OCI-LY1 (cell line): Measurements from ENCODE around the gene FAM217B.

Experiments
- H2AFZ ChIP-seq: fragments of 200-600 bp; sonication (generic), shearing (Covaris generic); 2 replicates; pipeline ENCODE4 v1.6.0; 2014; ENCODE audit warnings: antibody characterized with exemption, mild to moderate bottlenecking, low read length
- H3F3A ChIP-seq: fragments of 200-600 bp; sonication (generic), shearing (Covaris generic); 2 replicates; pipeline ENCODE4 v1.6.0; 2014; ENCODE audit warnings: mild to moderate bottlenecking, antibody characterized with exemption, low read length, moderate library complexity; ENCODE audit not compliant: insufficient read depth
- H3K27ac ChIP-seq: fragments of 200-600 bp; sonication (generic); 2 replicates; pipeline ENCODE4 v1.5.1; 2014; ENCODE audit warnings: low read length, mixed run types, mild to moderate bottlenecking, low read depth; ENCODE audit not compliant: poor library complexity, severe bottlenecking
- H3K27me3 ChIP-seq: fragments of 200-600 bp; sonication (generic); 2 replicates; pipeline ENCODE4 v1.6.0; 2014; ENCODE audit warnings: antibody characterized with exemption, mild to moderate bottlenecking, low read length, moderate library complexity; ENCODE audit not compliant: insufficient read depth
- H3K36me3 ChIP-seq: fragments of 200-600 bp; sonication (generic); 2 replicates; pipeline ENCODE4 v1.6.1; 2014; ENCODE audit warnings: mild to moderate bottlenecking, antibody characterized with exemption, low read length, moderate library complexity, mixed read lengths; ENCODE audit not compliant: insufficient read depth
- H3K4me1 ChIP-seq: fragments of 200-600 bp; sonication (generic); 2 replicates; pipeline ENCODE4 v1.5.1; 2014; ENCODE audit warnings: mild to moderate bottlenecking, low read length, moderate library complexity; ENCODE audit not compliant: insufficient read depth, severe bottlenecking
- H3K4me2 ChIP-seq: fragments of 200-600 bp; sonication (generic), shearing (Covaris generic); 2 replicates; pipeline ENCODE4 v1.6.1; 2014; ENCODE audit warnings: low read length
- H3K4me3 ChIP-seq: fragments of 200-600 bp; sonication (generic); 2 replicates; pipeline ENCODE4 v1.5.1; 2014; ENCODE audit warnings: low read length, low read depth, mild to moderate bottlenecking, mixed read lengths; ENCODE audit not compliant: poor library complexity, severe bottlenecking
- H3K79me2 ChIP-seq: fragments of 200-600 bp; shearing (Covaris generic); 2 replicates; pipeline ENCODE4 v1.6.1; 2016; ENCODE audit warnings: mixed run types, low read length, mixed read lengths; ENCODE audit not compliant: insufficient read depth
- H3K9ac ChIP-seq: fragments of 200-600 bp; sonication (generic), shearing (Covaris generic); 2 replicates; pipeline ENCODE4 v1.6.1; 2014; ENCODE audit warnings: mild to moderate bottlenecking, low read length, mixed read lengths
- H3K9me2 ChIP-seq: fragments of 200-600 bp; sonication (generic), shearing (Covaris generic); 2 replicates; pipeline ENCODE4 v1.6.1; 2014; ENCODE audit warnings: low read depth, mild to moderate bottlenecking, low read length, mixed read lengths
- H3K9me3 ChIP-seq: fragments of 200-600 bp; shearing (Covaris generic); 2 replicates; pipeline ENCODE4 v1.6.1; 2014; ENCODE audit warnings: low read length, mixed read lengths
- H4K20me1 ChIP-seq: fragments of 200-600 bp; sonication (generic), shearing (Covaris generic); 2 replicates; pipeline ENCODE4 v1.6.0; 2016; ENCODE audit warnings: mild to moderate bottlenecking, low read length; ENCODE audit not compliant: insufficient read depth
- CTCF ChIP-seq: fragments of 200-600 bp; sonication (generic), shearing (Covaris generic); IDR thresholded peaks from 2 replicates; pipeline ENCODE4 v1.5.1; 2017; ENCODE audit warnings: mild to moderate bottlenecking, antibody characterized with exemption, low read length, moderate library complexity, mixed read lengths
- EZH2 ChIP-seq: fragments of 200-600 bp; sonication (generic), shearing (Covaris generic); IDR thresholded peaks from 2 replicates; pipeline ENCODE4 v1.8.0; 2017; ENCODE audit warnings: borderline replicate concordance, mixed run types, mild to moderate bottlenecking, antibody characterized with exemption, low read length, moderate library complexity, mixed read lengths

Gene FAM217B

GRCh38 chr20:59911041-59911440 is 29.1 kb upstream of the FAM217B start:
- no peaks in the 10 kb centered on the region for H3K27me3 ChIP-seq
- no peaks in the 10 kb centered on the region for H3K9me2 ChIP-seq

DNA sequence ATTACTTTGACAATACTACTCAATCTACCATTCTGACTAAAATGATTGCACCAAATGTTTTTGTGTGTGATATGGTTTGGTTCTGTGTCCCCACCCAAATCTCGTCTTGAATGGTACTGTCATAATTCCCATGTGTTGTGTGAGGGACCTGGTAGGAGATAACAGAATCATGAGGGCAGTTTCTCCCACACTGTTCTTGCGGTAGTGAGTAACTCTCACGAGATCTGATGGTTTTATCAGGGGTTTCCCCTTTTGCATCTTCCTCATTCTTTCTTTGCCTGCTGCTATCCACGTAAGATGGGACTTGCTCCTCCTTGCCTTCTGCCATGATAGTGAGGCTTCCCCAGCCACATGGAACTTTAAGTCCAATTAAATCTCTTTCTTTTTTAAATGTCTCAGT is 27.6 kb upstream of the FAM217B start:
- Histone ChIP-seq H3K27ac (no peak overlapping the region), H3K36me3 (no peaks in the 10 kb centered on the region), H2AFZ (no peak overlapping the region), H3K4me1 (no peaks in the 10 kb centered on the region), H3F3A (no peaks in the 10 kb centered on the region), H4K20me1 (no peaks in the 10 kb centered on the region), H3K9me2 (no peaks in the 10 kb centered on the region), H3K4me2 (no peak overlapping the region), H3K4me3 (no peak overlapping the region), H3K27me3 (no peaks in the 10 kb centered on the region), H3K9me3 (no peaks in the 10 kb centered on the region), H3K9ac (no peak overlapping the region), H3K79me2 (no peaks in the 10 kb centered on the region)
- no peak for TF ChIP-seq EZH2
- no peak for TF ChIP-seq CTCF

More at GRCh38 chr20:59911041-59911440, 29.1 kb upstream of the FAM217B start:
- TF ChIP-seq CTCF (no peak), EZH2 (no peak)
- Histone ChIP-seq H3F3A (no peaks in the 10 kb centered on the region), H3K27ac (no peak overlapping the region), H3K36me3 (no peaks in the 10 kb centered on the region), H3K9ac (no peak overlapping the region), H3K4me2 (no peak overlapping the region), H4K20me1 (no peaks in the 10 kb centered on the region), H3K4me3 (no peak overlapping the region), H2AFZ (no peak overlapping the region), H3K4me1 (no peaks in the 10 kb centered on the region), H3K9me3 (no peaks in the 10 kb centered on the region), H3K79me2 (no peaks in the 10 kb centered on the region)

DNA sequence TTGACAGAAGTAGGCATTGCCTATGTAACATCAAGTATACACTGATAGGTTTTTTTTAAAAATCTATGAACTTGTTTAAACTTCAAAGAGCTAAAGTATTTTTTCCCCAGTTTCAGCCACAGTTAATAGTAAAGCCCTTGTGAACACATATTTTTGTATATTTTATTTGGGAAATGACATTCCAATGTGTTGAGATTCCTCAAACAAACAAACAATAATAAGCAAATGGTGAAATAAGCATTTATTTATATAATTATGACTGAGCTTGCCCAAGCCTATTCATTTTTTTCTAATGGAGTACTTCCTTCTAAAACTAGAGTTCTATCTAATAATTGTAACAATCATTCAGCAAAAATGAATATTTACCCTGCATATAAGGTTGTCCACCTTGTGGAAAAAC is 19.2 kb upstream of the FAM217B start:
- H4K20me1 ChIP-seq: no peaks in the 10 kb centered on the region

More for the DNA sequence above, 19.2 kb upstream of the FAM217B start:
- Histone ChIP-seq H3K9me3 (no peaks in the 10 kb centered on the region), H3K4me1 (no peaks in the 10 kb centered on the region), H3K9me2 (no peaks in the 10 kb centered on the region), H3K36me3 (no peaks in the 10 kb centered on the region), H3K27ac (no peak overlapping the region), H3K79me2 (no peaks in the 10 kb centered on the region), H3K9ac (no peak overlapping the region), H3F3A (no peaks in the 10 kb centered on the region), H3K4me2 (no peak overlapping the region), H2AFZ (no peak overlapping the region), H3K4me3 (no peak overlapping the region), H3K27me3 (no peaks in the 10 kb centered on the region)
- TF ChIP-seq EZH2 (no peak), CTCF (no peak)
